AG10803 (cell line): Measurements from ENCODE around the gene NARF.

Experiments
- DNase-seq: peaks from one replicate; pipeline ENCODE4 v3.0.0; 2010; ENCODE audit warnings: low read depth
- H3K4me3 ChIP-seq: 2 replicates; pipeline ENCODE4 v1.5.1; 2011; ENCODE audit warnings: mild to moderate bottlenecking, low read length, control low read depth
- TF ChIP-seq, protein P1 (sequence below): conservative IDR thresholded peaks from 2 replicates; pipeline ENCODE4 v1.5.1; 2011; ENCODE audit warnings: mild to moderate bottlenecking, low read length, control low read depth, inconsistent platforms

The NARF gene

DNA sequence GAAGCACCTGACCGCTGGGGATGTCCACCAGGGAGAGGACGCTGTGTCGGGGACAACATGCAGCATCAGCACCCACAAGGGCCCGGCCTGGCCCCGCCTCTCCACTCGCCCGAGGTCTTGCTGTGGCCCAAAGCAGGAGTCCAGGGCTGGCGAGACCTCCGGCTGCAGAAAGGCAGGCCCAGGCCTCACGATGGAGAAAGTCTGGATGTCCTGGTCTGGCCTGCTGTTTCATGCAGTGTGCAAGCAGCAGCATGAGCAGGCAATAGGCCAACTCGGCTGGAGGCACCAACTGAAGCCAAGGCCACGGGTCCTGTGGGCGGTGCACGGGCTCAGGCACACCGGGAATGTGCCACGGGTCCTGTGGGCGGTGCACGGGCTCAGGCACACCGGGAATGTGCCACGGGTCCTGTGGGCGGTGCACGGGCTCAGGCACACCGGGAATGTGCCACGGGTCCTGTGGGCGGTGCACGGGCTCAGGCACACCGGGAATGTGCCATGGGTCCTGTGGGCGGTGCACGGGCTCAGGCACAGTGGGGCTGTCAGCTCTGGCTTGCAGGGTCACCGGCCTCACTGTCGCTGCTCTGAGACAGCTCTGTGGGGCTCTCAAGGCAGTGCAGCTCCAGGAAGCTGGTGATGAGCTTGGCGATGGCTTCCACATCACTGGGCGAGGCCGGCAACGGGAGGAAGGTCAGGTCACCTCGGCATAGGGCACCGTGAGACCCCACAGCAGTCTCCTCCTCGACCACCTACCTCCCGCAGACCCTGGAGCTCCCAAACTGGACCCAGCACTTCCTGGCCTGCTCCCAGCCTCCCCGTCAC, 14.9 kb upstream of the NARF start:
- no peak overlapping the region for H3K4me3 ChIP-seq
- no peak for DNase-seq
- TF ChIP-seq, protein P1, sequence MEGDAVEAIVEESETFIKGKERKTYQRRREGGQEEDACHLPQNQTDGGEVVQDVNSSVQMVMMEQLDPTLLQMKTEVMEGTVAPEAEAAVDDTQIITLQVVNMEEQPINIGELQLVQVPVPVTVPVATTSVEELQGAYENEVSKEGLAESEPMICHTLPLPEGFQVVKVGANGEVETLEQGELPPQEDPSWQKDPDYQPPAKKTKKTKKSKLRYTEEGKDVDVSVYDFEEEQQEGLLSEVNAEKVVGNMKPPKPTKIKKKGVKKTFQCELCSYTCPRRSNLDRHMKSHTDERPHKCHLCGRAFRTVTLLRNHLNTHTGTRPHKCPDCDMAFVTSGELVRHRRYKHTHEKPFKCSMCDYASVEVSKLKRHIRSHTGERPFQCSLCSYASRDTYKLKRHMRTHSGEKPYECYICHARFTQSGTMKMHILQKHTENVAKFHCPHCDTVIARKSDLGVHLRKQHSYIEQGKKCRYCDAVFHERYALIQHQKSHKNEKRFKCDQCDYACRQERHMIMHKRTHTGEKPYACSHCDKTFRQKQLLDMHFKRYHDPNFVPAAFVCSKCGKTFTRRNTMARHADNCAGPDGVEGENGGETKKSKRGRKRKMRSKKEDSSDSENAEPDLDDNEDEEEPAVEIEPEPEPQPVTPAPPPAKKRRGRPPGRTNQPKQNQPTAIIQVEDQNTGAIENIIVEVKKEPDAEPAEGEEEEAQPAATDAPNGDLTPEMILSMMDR: no peak

DNA sequence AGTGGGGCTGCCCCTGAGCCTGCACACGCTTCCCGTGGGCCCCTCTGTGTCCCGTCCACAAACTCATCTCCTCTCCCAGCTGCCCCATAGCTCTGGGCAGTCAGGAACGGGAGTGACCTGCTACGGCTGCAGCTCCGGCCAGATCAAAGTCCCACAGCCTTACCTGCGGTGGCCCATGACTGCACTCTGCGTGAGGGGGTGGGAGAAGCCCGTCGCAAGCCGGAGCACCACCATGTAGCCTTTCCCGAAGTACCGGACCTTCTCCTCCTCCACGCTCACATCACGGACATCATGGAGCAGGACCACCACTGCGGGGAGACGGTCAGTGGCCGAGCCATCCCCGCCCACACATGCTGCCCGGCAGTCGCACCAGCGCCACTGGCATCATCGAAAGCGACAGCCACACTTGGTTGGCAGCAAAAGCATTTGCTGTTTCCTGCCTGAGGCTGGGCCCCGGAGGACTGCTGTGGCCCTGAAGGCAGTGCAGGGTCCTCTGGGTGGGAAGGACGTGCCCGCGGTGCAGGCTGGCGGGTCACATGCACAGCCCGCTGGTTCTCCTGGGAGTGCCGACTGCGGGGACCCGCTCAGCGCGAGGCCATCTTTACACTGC, 14.2 kb upstream of the NARF start:
- no peak overlapping the region for H3K4me3 ChIP-seq
- TF ChIP-seq, protein P1: no peak
- DNase-seq: no peak

DNA sequence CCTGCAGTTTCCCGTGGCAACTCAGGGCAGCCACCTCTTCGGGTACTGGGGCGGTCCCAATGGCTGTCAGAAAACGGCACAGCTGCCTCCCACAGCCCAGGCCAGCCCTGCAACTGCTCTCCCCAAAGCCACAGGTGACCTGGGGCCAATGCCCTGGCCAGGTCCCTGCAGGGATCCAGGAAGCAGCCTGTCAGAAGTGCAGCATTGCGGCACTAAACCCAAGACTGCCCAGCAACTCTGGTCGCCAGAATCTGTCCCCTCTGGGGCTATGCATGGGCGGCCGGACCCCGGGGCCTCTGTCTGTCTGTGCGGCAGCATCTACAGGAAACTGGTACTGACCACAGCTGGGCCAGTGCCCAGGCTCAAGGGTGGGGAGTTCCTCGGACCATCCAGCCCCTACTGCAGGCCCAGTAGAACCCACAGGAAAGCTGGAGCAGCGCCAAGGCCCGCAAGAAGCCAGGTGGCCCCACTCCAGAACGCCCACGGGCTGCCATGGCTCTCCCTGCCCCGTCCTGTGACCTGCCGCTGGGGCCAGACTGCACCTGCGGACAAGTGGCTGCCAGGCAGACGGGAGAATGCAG, 13.5 kb upstream of the NARF start:
- no peak overlapping the region for H3K4me3 ChIP-seq
- TF ChIP-seq, protein P1: no peak
- DNase-seq: no peak

DNA sequence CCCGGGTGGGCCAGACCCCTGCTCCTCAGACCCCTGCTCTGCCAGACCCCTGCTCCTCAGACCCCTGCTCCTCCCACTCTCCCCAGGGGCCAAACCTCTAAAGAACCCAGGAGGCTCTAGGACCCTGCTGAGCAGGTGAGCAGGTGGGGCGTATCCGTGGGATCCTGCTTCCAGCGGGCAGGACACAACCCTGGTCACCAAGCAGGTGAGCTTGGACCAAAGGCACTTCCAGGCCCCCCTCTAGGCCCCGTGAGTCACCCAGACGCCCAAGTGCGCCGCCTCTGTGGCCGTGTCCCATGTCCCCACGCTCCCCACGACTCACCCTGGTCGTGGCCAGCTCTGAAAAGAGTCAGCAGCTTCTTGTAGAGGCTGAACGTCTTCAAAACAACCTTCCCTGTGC, 13.0 kb upstream of the NARF start:
- TF ChIP-seq, protein P1: no peak
- no peak for DNase-seq
- H3K4me3 ChIP-seq: no peak overlapping the region

DNA sequence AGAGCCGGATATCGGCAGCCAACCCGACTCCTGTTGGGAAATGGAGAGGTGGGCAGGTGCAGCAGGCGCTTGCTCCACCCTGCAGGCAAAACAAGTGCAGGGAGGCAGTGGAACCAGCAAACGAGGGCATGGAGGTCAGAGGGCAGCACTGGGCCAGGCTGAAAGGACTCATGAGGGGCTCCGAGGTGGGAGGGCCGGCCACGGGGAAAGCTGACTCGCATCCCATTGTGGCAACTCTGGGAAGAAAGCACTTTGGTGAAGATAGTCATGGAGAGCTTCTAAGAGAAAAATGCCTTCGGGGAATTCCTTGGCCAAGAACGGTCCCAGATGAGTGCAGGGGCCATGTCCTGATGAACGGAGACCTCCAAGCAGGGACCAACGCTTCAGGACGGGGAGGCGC, 12.4 kb upstream of the NARF start:
- TF ChIP-seq, protein P1: no peak
- H3K4me3 ChIP-seq: no peak overlapping the region
- DNase-seq: no peak

DNA sequence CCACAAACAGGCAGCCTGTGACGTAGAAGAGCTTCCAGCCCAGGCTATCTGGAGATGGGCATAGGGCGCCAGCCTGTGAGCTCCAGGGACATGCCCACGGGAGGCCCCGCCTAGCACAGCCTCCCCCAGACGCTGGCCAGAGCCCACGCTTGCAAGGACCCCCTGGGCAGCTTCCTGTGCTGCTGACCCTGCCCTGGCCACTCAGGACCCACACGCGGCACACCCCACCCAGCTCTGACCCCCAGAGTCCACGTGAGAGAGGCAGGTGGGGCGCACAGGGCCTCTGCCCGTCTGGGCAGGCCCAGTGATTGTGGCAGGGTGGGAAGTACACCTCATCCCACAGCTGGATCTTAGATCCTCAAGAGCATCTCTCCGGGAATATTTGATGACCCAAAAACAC, 11.9 kb upstream of the NARF start:
- TF ChIP-seq, protein P1: no peak
- no peak overlapping the region for H3K4me3 ChIP-seq
- no peak for DNase-seq

DNA sequence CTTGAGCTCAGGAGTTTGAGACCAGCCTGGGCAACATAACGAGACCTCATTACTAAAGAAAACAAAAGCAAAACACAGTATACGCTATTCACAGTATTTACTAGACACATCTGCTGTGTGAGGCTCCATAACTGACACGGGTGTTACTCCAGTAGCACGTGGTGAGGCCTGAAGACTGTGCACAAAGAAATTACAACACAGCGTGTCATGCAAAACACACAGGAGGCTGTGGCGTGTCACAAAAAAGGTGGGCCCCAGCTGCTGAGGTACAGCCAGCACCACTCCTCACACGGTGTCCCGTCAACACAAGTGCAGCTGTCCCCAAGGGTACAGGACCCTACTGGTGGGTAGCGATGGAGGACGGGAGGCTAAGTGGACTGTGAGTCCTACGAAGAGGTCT, 10.7 kb upstream of the NARF start:
- no peak overlapping the region for H3K4me3 ChIP-seq
- no peak for DNase-seq
- TF ChIP-seq, protein P1: no peak
